ENCODE data around the gene PRX. TPM values are rescaled to one million over a fixed set of nuclear protein-coding genes. Genes with fewer than 3 reads are reported as not detected.
A peak's percentile ranks its signal among the peaks of the same experiment; 100 is the strongest.

The PRX gene
- total and polyA plus RNA-seq, 9 of the 15 experiments (the other 6 are each of a cell fraction or from before 2014, with no cell fraction given): 0.65 to 3.5 (median 1.7) TPM; not detected in 2

DNA sequence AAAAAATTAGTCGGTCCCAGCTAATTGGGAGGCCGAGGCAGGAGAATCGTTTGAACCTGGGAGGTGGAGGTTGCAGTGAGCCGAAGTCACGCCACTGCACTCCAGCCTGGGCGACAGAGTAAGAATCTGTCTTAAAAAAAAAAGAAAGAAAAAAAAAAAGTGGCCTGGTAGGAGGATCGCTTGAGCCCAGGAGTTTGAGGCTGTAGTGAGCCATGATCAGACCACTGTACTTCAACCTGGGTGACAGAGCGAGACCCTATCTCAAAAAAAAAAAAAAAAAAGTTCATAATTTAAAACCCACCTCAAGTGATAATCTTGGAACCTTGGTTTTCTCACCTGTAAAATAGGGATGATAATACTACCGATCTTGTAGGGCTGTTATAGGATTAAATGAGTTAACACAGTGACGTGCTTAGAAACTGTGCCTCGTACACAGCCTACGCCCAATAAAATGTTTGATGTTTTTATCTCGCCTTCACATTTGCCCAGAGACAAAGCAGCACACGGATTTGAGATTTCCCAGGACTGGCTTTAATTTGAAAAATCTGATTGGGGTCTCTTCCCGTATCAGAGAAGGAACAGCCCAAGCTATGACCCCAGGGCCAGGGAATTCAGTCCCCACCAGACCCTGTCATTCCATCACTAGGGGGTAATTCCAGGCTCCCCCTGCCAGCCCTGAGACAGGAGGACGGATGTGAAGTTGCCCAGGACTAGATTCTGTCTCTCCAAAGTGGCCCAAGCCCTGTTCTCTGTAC is 9.0 kb upstream of the PRX start:
- Histone ChIP-seq H3K36me3 (ENCODE audit: control insufficient read depth, insufficient read depth, low read length) (peaks cover 13% of the 10 kb centered on the region; the same call in 2 of the 3 replicates), H3K27ac (ENCODE audit: extremely low read depth, low read depth, low read length) (peak overlapping the region; percentile 85; the same call in 1 of the 3 replicates), H2AFZ (ENCODE audit: low read depth, low read length) (no peak overlapping the region), H3K79me2 (ENCODE audit: control insufficient read depth, insufficient read depth, low read length) (peaks cover 41% of the 10 kb centered on the region), H3K9ac (ENCODE audit: insufficient read depth in 1 of 2, low read depth in 2 of 2, low read length in 2 of 2) (no peak overlapping the region; a peak in 1 of 4 replicates), H3K4me3 (no peak overlapping the region), H3K27me3 (ENCODE audit: control insufficient read depth in 2 of 2, insufficient read depth in 2 of 2, low read length in 2 of 2) (no peaks in the 10 kb centered on the region), H3K4me2 (ENCODE audit: insufficient read depth, low read length) (peak overlapping the region; percentile 84; the same call in 1 of the 2 replicates), H4K20me1 (replicated peaks; ENCODE audit: control insufficient read depth, insufficient read depth, low read length) (no peaks in the 10 kb centered on the region), H3K4me1 (replicated peaks in 1 of 2; ENCODE audit: control insufficient read depth in 2 of 2, insufficient read depth in 2 of 2, low read length in 2 of 2) (peaks cover 17 to 48% of the 10 kb centered on the region in 2 experiments), H3K9me1 (ENCODE audit: control insufficient read depth, insufficient read depth, low read length) (no peaks in the 10 kb centered on the region), H3K9me3 (replicated peaks; ENCODE audit: control insufficient read depth, insufficient read depth, low read depth, low read length) (no peaks in the 10 kb centered on the region)
- intact Hi-C loops (cut with micrococcal nuclease): loop anchor here (1.0 kb wide), 1 partner anchor 22 kb away; the partner anchor contains the start of gene SERTAD3
- FAIRE-seq (no peak), DNase-seq (ENCODE audit: extremely low read depth in 1 of 4, low spot score in 3 of 4) (no peak), ATAC-seq (no peak)
- ChIA-PET CTCF (ENCODE audit: low intra/inter-chr PET ratio) (no interaction called here), POLR2A (interaction anchor here (0.5 to 5.7 kb wide), 8 partner anchors 8 to 114 kb away, joined by 3 to 34 read pairs (median 6); partner anchors contain the start of gene PRX)
- no peak for TF ChIP-seq SIRT6 (IDR thresholded peaks at IDR 0.05; ENCODE audit: low read depth, low read length)
- TF ChIP-seq ELF2 (CRISPR knock-in tag; IDR thresholded peaks at IDR 0.05): no peak
- no peak for TF ChIP-seq C11orf30 (IDR thresholded peaks at IDR 0.05; ENCODE audit: low read depth)
- no peak for TF ChIP-seq SREBF2 (CRISPR knock-in tag; IDR thresholded peaks at IDR 0.05)
- no peak for TF ChIP-seq ZNF263 (CRISPR knock-in tag; IDR thresholded peaks at IDR 0.05; ENCODE audit: borderline replicate concordance)
- 0 out of 2 replicates have a peak, but pooled peaks have one; percentile 21 for TF ChIP-seq BCOR (IDR thresholded peaks at IDR 0.05)
- no peak for TF ChIP-seq TEAD2 (tag; IDR thresholded peaks at IDR 0.05)
- TF ChIP-seq LEF1 (IDR thresholded peaks at IDR 0.05): no peak
- TF ChIP-seq KDM1A (IDR thresholded peaks at IDR 0.05): peak in 1 of 2 experiments; percentile 30; a peak in 1 of 4 replicates
- no peak for TF ChIP-seq ETV6 (IDR thresholded peaks at IDR 0.05; ENCODE audit: borderline replicate concordance in 1 of 2, low read depth in 2 of 2, low read length in 1 of 2)
- no peak for TF ChIP-seq ETV6 (CRISPR knock-in tag; IDR thresholded peaks at IDR 0.05; ENCODE audit: borderline replicate concordance)
- TF ChIP-seq NFE2L1 (tag; IDR thresholded peaks at IDR 0.05; ENCODE audit: borderline replicate concordance, low read depth): no peak
- 64% methylated on average over 13 of the region's 16 CpGs for WGBS (ENCODE audit: insufficient coverage, low coverage, missing lambda C conversion rate)
- in situ Hi-C loops (cut with MboI): no loop called here
- BruUV-seq (replicated peaks): no TSS peak
